H7 (cell line): Measurements from ENCODE around the gene CDH8. TPM values are rescaled to one million over a fixed set of nuclear protein-coding genes. Genes with fewer than 3 reads are reported as not detected.

Experiments
- DNase-seq: peaks from one replicate; pipeline ENCODE4 v3.0.0; 2012
- H3K27me3 ChIP-seq: 2 replicates; pipeline ENCODE4 v1.6.0; 2011; ENCODE audit warnings: mild to moderate bottlenecking, low read length; ENCODE audit not compliant: control insufficient read depth, insufficient read depth
- H3K36me3 ChIP-seq: replicated peaks from 2 replicates; pipeline ENCODE4 v1.5.1; 2011; ENCODE audit warnings: low read length; ENCODE audit not compliant: control insufficient read depth, insufficient read depth
- H3K4me3 ChIP-seq: 2 replicates; pipeline ENCODE4 v1.5.1; 2011; ENCODE audit warnings: low read depth, mild to moderate bottlenecking, control low read depth, low read length, moderate library complexity; ENCODE audit not compliant: insufficient read depth
- total RNA-seq: library from RNA; depleted of rRNA; stranded (reverse); fragments of >200 nt; shearing (Covaris generic); gene quantifications from 2 replicates; pipeline ENCODE4 v1.2.3, GENCODE V29; 2014

The CDH8 gene
- total RNA-seq, 1 experiment from 2014 or later, result 0.87 TPM

DNA sequence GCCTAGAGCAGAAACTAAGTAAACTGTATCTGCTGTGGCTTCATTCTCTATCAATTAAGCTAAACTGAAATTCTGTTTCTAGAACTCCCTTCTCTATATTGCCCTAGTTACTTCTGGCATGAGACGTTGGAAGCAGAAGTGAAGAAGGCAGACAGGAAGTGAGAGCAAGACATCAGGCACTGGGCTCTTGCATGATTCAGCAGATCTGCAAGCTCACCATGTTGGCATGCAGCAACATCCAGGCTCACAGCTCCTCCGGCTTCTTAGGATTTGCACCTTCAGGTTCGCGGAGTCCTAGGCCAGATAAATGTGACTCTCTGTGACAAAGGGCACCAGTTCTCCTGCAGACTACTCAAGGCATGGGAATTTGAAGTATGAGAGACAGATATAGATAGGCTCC, 148.3 kb downstream of the CDH8 start:
- Histone ChIP-seq H3K4me3 (no peak overlapping the region), H3K27me3 (no peaks in the 10 kb centered on the region), H3K36me3 (no peaks in the 10 kb centered on the region)
- no peak for DNase-seq

DNA sequence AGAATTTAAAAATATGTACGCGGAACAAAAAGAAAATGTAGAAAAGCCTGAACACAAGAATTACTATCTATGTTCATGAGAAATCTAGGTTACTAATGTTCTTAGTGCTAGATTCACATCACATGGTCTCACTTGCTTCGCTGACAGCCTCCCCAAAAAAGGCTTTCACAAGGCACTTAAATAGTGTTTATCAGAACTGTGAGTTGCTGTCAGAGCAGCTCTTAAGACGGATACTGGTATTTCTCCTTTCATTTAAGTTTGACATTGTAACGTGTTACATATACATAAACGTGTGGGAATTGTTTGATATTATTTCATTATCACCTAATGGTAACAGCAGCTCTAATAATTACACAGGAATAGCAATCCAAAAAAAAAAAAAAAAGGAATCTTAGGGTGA, 150.9 kb downstream of the CDH8 start:
- no peak overlapping the region for H3K4me3 ChIP-seq
- H3K27me3 ChIP-seq, result no peaks in the 10 kb centered on the region
- DNase-seq, result no peak
- H3K36me3 ChIP-seq, result no peaks in the 10 kb centered on the region

DNA sequence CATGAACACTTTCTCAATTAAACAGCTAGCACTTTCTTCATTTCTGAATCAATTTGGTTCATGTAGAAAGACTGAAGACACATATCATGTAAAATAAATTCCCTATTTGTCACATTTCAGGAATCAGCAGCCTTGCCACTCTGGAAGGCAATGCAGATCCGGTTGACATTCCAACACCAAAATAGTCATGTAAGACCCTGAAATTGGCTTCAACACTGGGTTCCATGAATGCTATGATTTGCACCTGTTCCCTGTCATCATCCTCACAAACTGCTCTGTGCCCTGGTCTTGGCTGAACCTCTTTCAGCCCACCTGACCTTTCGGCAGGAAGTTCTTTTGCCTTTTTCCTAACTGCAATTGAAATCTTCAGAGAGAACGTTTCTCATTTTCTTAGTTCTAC, 156.9 kb downstream of the CDH8 start:
- Histone ChIP-seq H3K27me3 (no peaks in the 10 kb centered on the region), H3K4me3 (no peak overlapping the region), H3K36me3 (no peaks in the 10 kb centered on the region)
- no peak for DNase-seq

GRCh38 chr16:61877436-61877835, 158.8 kb downstream of the CDH8 start:
- DNase-seq, result no peak
- H3K27me3 ChIP-seq, result no peaks in the 10 kb centered on the region

GRCh38 chr16:61872778-61873119, 163.5 kb downstream of the CDH8 start:
- H3K4me3 ChIP-seq, result no peak overlapping the region

More at GRCh38 chr16:61877436-61877835, 158.8 kb downstream of the CDH8 start:
- Histone ChIP-seq H3K4me3 (no peak overlapping the region), H3K36me3 (no peaks in the 10 kb centered on the region)

DNA sequence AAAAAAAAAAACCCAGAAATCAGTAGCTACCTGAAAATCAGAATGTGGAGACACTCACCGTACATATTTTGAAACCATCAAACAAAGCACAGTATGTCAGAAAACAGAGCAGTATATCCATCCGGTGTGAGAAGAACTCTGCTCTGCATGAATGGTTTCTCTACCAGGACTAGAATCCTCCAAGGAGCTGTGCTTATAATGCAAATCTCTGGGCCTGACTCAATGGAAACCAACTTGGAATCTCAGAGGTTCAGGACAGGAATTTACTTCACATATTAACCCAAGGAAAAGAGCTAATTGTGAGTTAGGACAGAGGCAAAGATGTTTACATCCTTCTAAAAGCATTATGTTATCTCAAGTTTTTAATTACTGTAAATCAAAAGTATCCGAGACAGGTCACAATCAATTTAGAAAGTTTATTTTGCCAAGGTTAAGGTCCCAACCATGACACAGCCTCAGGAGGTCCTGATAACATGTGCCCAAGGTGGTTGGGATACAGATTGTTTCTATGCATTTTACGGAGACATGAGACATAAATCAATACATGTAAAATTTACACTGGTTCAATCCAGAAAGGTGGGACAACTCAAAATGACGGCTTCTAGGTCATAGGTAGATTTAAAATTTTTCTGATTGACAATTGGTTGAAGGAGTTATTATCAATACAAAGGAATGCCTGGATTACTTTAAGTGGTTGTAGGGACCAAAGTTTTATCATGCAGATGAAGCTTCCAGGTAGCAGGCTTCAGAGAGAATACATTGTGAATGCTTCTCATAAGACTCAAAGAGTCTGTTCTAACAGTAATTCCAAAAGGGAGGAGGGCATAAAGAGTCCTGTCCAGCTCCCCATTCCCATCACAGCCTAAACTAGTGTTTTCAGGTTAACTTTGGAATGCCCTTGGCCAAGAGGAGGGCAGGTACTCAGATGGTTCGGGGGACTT, 164.1 kb downstream of the CDH8 start:
- Histone ChIP-seq H3K27me3 (no peaks in the 10 kb centered on the region), H3K36me3 (no peaks in the 10 kb centered on the region), H3K4me3 (no peak overlapping the region)
- DNase-seq, result no peak

More at GRCh38 chr16:61872778-61873119, 163.5 kb downstream of the CDH8 start:
- H3K36me3 ChIP-seq, result no peaks in the 10 kb centered on the region
- no peaks in the 10 kb centered on the region for H3K27me3 ChIP-seq
- DNase-seq, result no peak

- Histone ChIP-seq H3K27me3 (no peaks in the 10 kb centered on the region), H3K4me3 (no peak overlapping the region)
Measured at GRCh38 chr16:61862221-61863155, 173.8 kb downstream of the CDH8 start.

DNA sequence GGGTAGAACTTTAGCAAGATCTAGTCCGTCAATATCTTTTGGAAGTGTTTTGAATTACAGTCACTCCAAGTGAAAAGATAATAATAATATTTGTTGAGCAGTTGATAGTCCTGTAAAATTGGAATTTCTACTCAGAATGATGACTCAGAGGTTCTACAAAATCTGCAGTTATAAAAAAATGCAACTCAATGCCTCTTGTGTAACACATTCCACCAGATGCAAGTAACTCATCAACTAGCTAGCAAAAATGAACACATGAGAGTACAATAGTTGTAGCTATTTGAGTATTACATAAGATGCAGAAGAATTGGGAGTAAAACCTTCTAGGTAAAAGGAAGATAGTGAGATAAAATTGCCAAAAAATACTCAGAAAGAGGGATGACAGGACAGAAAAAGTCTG, 177.2 kb downstream of the CDH8 start:
- Histone ChIP-seq H3K27me3 (no peaks in the 10 kb centered on the region), H3K4me3 (no peak overlapping the region), H3K36me3 (no peaks in the 10 kb centered on the region)
- no peak for DNase-seq

More at GRCh38 chr16:61862221-61863155, 173.8 kb downstream of the CDH8 start:
- H3K36me3 ChIP-seq, result no peaks in the 10 kb centered on the region
- no peak for DNase-seq

DNA sequence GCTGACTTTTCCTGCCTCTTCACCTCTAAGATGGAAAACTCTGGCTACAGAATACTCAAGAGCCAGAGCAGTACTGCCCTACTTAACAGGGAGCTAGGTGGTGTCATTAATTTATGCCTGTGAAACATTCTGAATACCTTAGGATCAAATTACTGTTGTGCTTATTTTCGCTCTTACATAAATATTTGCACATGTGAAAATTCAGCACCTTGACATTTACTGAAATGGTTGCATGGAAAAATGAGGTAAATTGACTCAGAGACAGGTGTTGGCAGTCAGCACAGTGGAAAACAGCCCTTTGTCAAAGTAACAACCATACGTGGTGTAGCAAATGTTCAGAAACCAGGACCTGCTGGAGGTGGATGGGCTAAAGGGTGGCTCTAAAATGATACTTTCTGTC, 193.6 kb downstream of the CDH8 start:
- Histone ChIP-seq H3K36me3 (no peaks in the 10 kb centered on the region), H3K4me3 (no peak overlapping the region), H3K27me3 (no peaks in the 10 kb centered on the region)
- DNase-seq, result no peak

DNA sequence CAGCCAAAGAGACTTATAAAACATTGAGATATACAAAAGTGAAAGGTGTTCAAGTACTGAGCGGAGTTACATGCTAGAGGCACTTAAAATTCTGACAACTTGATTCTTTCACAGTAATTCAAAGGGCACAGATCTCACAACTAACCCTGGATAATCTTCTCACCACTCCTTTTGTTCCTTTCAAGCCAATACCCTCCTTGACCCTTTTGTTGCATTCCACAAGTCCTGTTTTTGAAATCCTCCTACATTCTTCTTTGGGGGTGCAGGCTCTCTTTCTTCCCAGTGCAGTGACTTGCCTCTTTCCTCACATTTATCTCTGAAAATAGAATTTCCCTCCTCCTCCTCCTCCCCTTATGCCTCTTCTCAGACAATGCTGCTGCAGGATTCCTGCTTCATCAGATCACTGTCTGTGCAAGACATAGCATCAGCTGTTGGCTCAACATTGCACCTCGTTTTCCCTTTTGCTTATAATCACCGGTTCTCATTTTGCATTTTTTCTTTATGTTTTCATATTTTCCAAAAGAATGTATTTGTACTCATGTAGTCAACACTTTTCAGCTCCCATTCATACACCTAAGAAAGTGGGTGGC, 199.3 kb downstream of the CDH8 start:
- no peaks in the 10 kb centered on the region for H3K27me3 ChIP-seq
- H3K4me3 ChIP-seq, result no peak overlapping the region
- no peaks in the 10 kb centered on the region for H3K36me3 ChIP-seq
- peak; percentile 4 for DNase-seq

DNA sequence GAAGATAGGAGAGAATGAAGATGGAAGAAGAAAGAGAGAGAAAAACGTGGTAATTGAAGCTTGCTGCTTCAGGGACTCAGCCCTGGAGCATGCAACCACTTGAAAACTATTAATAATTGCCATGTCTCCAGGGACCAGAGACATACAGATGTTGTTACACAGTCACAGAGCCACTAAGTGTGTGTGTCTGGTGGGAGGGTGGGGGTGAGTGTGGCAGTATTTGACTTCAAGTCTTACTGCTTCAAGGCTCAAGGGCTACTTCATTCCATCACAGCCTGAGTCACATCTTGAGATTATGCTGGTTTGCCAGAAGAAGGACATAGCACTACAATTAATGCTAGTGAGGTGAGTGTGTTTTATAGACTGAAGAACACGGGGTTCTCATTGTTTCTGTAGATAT, 202.2 kb downstream of the CDH8 start:
- Histone ChIP-seq H3K27me3 (no peaks in the 10 kb centered on the region), H3K4me3 (no peak overlapping the region), H3K36me3 (no peaks in the 10 kb centered on the region)
- DNase-seq, result no peak

DNA sequence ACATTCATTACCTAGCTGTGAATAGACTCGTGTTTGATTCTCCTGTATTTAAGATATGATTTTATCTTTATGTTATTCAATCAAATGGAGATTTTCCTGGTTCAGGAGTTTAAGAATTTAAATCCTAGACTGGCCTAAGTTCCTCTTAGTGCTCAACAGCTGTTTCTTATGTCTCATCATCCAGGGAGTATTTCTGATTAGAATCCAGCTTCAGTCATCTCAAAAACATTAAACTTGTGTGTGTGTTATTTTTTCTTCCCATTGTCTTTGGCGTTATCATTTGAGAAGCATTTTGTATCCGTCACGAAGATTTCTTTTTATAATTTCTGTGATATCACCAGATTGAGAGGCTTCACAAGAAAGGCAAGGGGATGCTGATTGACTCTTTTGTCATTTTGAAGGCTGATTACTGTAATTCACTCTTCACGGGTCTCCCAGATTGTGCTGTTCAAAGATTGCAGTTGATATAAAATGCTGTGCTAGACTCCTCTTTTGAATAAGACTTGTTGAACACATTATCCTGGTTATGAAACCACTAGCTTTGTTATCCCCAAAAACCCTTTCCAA, 204.8 kb downstream of the CDH8 start:
- H3K4me3 ChIP-seq, result no peak overlapping the region
- H3K36me3 ChIP-seq, result no peaks in the 10 kb centered on the region
- DNase-seq, result no peak
- no peaks in the 10 kb centered on the region for H3K27me3 ChIP-seq

- no peaks in the 10 kb centered on the region for H3K36me3 ChIP-seq
- DNase-seq, result no peak
- no peaks in the 10 kb centered on the region for H3K27me3 ChIP-seq
- no peak overlapping the region for H3K4me3 ChIP-seq
Measured at GRCh38 chr16:61829631-61830030, 206.6 kb downstream of the CDH8 start.

DNA sequence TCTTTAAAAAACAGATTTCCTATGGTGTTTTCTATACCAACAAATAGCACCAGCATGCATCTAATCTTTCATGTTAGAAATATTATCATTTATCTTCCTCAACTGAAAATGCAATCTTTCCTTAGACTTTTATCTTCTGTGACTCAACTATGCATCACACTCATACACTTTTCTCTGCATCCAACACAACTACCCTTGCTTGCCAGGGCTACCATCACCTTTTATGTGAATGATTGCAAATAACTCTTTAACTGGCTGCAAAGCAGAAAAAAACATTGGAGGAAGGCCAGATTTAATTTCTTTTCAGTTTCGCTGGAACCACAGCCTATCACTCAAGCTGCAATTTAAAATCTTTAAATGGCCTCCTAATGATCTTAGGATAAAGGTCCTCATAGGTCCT, 212.9 kb downstream of the CDH8 start:
- no peak overlapping the region for H3K4me3 ChIP-seq
- DNase-seq, result no peak
- H3K36me3 ChIP-seq, result no peaks in the 10 kb centered on the region

More for the DNA sequence above, 212.9 kb downstream of the CDH8 start:
- H3K27me3 ChIP-seq, result no peaks in the 10 kb centered on the region
